ENCODE results near the gene ADAMTS1.

Gene ADAMTS1

GRCh38 chr21:26842300-26842699 lies 2.9 kb downstream of the ADAMTS1 start:
- DNase-seq (ENCODE audit: low read depth in 1 of 2, low spot score in 1 of 2): no peak
- in situ Hi-C loops (cut with HindIII; ENCODE audit: low pct_unique_long_range_greater_than_20kb, low sequenced_read_pairs): no loop called here
- no peak for TF ChIP-seq JUND (IDR thresholded peaks at IDR 0.05; ENCODE audit: low read depth)

DNA sequence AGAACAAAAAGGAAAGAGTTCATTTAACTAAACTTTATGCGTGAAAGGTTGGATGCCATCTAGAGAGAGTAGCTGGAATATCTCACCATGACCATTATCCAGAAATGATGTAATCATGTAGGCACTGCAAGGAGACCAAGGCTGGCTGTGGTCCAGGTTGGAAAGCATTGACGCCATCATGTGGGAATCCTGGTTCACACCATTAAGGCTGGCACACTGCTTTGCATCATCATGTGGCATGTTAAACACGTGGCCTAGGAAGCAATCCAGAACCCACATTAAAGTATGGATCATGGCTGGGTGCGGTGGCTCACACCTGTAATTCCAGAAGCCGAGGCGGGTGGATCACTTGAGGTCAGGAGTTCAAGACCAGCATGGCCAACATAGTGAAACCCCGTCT lies 4.3 kb downstream of the ADAMTS1 start:
- TF ChIP-seq JUND (IDR thresholded peaks at IDR 0.05; ENCODE audit: low read depth): no peak
- DNase-seq (ENCODE audit: low read depth in 1 of 2, low spot score in 1 of 2): peak in 1 of 2 experiments; percentile 58
- in situ Hi-C loops (cut with HindIII; ENCODE audit: low pct_unique_long_range_greater_than_20kb, low sequenced_read_pairs): no loop called here

DNA sequence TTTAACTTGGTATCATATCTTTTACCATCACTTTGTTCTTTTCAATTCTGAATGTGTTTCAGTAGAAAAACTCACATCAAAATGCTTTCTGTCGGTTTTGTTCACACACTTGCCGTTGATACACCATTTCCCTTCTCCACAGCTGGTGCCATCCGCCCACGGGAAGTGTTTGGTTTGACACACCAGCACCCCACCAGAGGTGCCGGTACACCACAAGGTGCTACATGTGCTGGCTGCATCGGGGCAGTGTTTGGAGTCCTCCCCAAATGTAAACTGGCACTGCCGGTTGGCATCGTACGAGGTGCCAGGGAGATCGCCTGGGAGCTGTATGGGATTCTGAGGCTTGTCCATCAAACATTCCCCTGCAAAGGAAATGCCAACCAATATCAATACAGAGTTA lies 5.0 kb downstream of the ADAMTS1 start:
- no peak for TF ChIP-seq JUND (IDR thresholded peaks at IDR 0.05; ENCODE audit: low read depth)
- DNase-seq (ENCODE audit: low read depth in 1 of 2, low spot score in 1 of 2): no peak
- in situ Hi-C loops (cut with HindIII; ENCODE audit: low pct_unique_long_range_greater_than_20kb, low sequenced_read_pairs): no loop called here

DNA sequence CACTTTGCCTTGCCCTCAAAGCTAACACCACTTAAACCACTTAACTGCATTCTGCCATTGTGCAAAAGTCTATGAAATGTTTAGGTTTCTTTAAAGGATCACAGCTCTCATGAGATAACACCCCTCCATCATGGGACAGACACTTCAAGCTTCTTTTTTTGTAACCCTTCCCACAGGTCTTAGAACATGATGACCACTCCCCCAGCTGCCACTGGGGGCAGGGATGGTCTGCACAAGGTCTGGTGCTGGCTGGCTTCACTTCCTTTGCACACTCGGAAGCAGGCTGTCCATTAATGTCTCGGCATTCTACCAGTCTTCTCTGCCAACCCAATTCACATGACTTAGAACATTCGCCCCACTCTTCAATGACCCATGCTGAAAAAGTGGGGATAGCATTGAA lies 7.7 kb downstream of the ADAMTS1 start:
- no peak for TF ChIP-seq JUND (IDR thresholded peaks at IDR 0.05; ENCODE audit: low read depth)
- in situ Hi-C loops (cut with HindIII; ENCODE audit: low pct_unique_long_range_greater_than_20kb, low sequenced_read_pairs): no loop called here
- DNase-seq (ENCODE audit: low read depth in 1 of 2, low spot score in 1 of 2): no peak

DNA sequence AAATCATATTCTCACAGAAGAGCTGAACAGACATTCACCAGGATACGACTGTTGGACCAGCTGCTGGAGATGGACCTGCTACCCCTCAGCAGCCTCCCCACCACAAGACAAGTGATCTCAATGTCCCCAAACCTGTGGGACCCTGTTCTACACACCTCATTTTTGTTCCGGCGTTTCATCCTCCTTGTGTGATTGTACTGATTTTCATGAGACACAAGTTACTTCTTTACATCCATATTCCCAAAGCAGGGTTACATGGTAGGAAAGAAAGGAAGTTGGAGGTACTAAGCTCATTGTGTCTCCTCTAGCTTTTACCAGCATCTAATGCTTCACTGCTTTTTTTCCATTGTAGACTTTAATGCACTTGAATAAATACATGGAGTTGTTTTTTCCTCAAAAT lies 8.7 kb downstream of the ADAMTS1 start:
- in situ Hi-C loops (cut with HindIII; ENCODE audit: low pct_unique_long_range_greater_than_20kb, low sequenced_read_pairs): no loop called here
- no peak for DNase-seq (ENCODE audit: low read depth in 1 of 2, low spot score in 1 of 2)
- TF ChIP-seq JUND (IDR thresholded peaks at IDR 0.05; ENCODE audit: low read depth): no peak

DNA sequence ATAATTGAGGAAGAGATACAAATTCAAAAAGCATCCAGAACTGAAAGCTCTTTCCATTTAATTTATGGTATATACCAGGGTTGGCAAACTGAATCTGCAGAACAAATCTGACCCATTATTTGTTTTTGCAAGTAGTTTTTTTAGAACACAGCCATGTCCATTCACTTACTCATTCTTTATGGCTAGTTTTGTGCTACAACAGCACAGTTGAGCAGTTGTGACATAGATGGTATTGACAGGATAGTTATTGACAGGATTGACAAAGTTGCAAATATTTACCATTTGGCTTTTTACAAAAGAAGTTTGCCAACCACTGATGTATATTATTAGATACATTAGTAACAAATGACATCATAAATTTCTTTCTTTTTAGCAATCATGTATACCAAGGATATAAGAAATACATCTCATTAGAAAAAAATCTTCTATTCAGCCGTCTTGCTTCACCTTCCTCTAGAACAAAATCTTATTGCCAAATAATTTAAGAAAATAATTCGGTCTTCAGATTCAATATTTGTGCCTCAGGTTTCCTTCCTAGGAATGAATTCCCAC lies 9.4 kb downstream of the ADAMTS1 start:
- TF ChIP-seq JUND (IDR thresholded peaks at IDR 0.05; ENCODE audit: low read depth): no peak
- in situ Hi-C loops (cut with HindIII; ENCODE audit: low pct_unique_long_range_greater_than_20kb, low sequenced_read_pairs): no loop called here
- no peak for DNase-seq (ENCODE audit: low read depth in 1 of 2, low spot score in 1 of 2)

- in situ Hi-C loops (cut with HindIII; ENCODE audit: low pct_unique_long_range_greater_than_20kb, low sequenced_read_pairs): no loop called here
- no peak for TF ChIP-seq JUND (IDR thresholded peaks at IDR 0.05; ENCODE audit: low read depth)
- no peak for DNase-seq (ENCODE audit: low read depth in 1 of 2, low spot score in 1 of 2)
Observed at GRCh38 chr21:26835027-26835713, 10.0 kb downstream of the ADAMTS1 start.

- DNase-seq (ENCODE audit: low read depth in 1 of 2, low spot score in 1 of 2): no peak
- in situ Hi-C loops (cut with HindIII; ENCODE audit: low pct_unique_long_range_greater_than_20kb, low sequenced_read_pairs): no loop called here
- TF ChIP-seq JUND (IDR thresholded peaks at IDR 0.05; ENCODE audit: low read depth): no peak
Observed at GRCh38 chr21:26834181-26834905, 10.9 kb downstream of the ADAMTS1 start.

- no peak for DNase-seq (ENCODE audit: low read depth in 1 of 2, low spot score in 1 of 2)
- in situ Hi-C loops (cut with HindIII; ENCODE audit: low pct_unique_long_range_greater_than_20kb, low sequenced_read_pairs): no loop called here
- no peak for TF ChIP-seq JUND (IDR thresholded peaks at IDR 0.05; ENCODE audit: low read depth)
Observed at GRCh38 chr21:26833460-26833939, 11.7 kb downstream of the ADAMTS1 start.

DNA sequence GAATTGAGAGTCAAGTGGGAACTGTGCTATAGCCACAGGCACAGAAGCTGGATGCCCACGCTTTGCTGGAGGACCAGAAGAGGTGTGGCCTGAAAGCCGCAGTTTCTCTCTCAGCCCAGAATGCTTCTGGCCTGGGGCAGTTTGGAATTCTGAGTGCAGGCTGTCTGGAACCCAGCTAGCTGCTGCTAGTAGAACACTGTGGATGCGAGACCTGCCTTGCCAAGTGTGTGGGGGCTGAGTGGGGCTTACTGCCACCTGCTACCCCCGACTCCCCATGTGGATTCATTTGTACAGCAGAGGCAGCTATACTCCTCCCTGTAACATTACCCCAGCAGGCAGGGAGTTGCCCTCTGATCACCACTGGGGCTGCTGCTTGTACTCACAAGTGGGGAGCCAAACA lies 12.2 kb downstream of the ADAMTS1 start:
- in situ Hi-C loops (cut with HindIII; ENCODE audit: low pct_unique_long_range_greater_than_20kb, low sequenced_read_pairs): no loop called here
- DNase-seq (ENCODE audit: low read depth in 1 of 2, low spot score in 1 of 2): no peak
- TF ChIP-seq JUND (IDR thresholded peaks at IDR 0.05; ENCODE audit: low read depth): no peak

- DNase-seq (ENCODE audit: low read depth in 1 of 2, low spot score in 1 of 2): no peak
- in situ Hi-C loops (cut with HindIII; ENCODE audit: low pct_unique_long_range_greater_than_20kb, low sequenced_read_pairs): no loop called here
- TF ChIP-seq JUND (IDR thresholded peaks at IDR 0.05; ENCODE audit: low read depth): no peak
Observed at GRCh38 chr21:26832546-26832945, 12.7 kb downstream of the ADAMTS1 start.

DNA sequence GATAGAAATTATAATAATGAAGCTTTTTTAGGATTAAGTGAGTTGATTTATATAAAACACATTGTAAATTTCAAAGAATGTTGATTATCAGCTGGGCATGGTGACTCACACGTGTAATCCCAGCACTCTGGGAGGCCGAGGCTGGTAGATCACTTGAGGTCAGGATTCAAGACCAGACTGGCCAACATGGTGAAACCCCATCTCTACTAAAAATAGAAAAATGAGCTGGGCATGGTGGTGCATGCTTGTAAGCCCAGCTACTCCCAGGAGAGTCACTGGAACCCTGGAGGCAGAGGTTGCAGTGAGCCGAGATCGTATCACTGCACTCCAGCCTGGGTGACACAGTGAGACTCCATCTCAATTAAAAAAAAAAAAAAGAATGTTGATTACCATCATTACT lies 18.4 kb downstream of the ADAMTS1 start:
- DNase-seq (ENCODE audit: low read depth in 1 of 2, low spot score in 1 of 2): no peak
- TF ChIP-seq JUND (IDR thresholded peaks at IDR 0.05; ENCODE audit: low read depth): no peak
- in situ Hi-C loops (cut with HindIII; ENCODE audit: low pct_unique_long_range_greater_than_20kb, low sequenced_read_pairs): no loop called here

DNA sequence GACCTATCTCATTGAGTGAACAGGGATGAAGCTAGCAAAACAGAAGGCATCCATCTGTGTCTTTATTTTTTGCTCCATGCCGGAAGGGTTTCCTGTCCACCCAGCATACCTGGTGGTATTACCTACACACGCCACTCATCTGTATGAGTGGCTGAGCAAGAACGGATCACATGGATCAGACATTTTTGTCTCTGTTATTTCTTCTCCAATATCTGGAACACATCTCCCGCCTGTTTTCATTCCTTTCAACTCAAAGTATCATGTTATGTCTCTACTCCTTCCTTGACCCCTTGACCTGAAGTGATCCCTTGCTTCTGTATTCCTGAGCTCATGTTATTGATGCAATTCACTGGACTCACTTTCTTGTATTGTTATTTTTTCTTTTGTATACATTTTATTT lies 24.7 kb downstream of the ADAMTS1 start:
- in situ Hi-C loops (cut with HindIII; ENCODE audit: low pct_unique_long_range_greater_than_20kb, low sequenced_read_pairs): no loop called here
- TF ChIP-seq JUND (IDR thresholded peaks at IDR 0.05; ENCODE audit: low read depth): no peak
- DNase-seq (ENCODE audit: low read depth in 1 of 2, low spot score in 1 of 2): no peak

Data from T47D (cell line).